Epithelial cell of esophagus (primary cell): ENCODE data around the gene SHB.
"Not testable (repeated sequence)": the region's sequence is repeated elsewhere in the genome, so short reads cannot be mapped to it uniquely, and the experiment has no call there.

Experiments
- DNase-seq: peaks from one replicate; pipeline ENCODE4 v3.0.0; 2010; ENCODE audit warnings: low read depth
- H3K4me3 ChIP-seq: 2 replicates; pipeline ENCODE4 v1.5.1; 2011; ENCODE audit warnings: mild to moderate bottlenecking, low read length, control low read depth
- TF ChIP-seq, protein P1 (sequence below): IDR thresholded peaks from 2 replicates; pipeline ENCODE4 v1.5.1; 2011; ENCODE audit warnings: low read depth, mild to moderate bottlenecking, low read length, control low read depth, inconsistent platforms; ENCODE audit not compliant: insufficient read depth; ENCODE audit errors: missing control alignments

The SHB gene

DNA sequence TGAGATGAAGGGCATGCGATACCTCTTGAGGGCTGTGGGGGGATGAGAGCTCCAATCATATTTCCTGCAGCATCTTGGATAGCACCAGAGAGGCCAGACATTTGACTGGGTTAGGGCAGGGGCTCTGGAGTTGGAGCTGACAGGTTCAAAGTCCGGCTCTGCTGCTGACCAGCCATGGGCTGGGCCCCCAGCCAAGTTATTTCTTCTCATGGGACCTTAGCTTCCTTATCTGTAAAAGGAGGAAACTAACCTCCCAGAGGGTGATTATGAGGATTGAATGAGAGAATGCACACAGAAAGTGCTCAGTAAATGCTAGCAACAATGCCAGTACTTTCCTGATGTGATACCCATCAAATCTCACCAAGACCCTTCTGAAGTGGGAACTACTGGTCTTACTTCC lies 99.9 kb downstream of the SHB start:
- TF ChIP-seq, protein P1, sequence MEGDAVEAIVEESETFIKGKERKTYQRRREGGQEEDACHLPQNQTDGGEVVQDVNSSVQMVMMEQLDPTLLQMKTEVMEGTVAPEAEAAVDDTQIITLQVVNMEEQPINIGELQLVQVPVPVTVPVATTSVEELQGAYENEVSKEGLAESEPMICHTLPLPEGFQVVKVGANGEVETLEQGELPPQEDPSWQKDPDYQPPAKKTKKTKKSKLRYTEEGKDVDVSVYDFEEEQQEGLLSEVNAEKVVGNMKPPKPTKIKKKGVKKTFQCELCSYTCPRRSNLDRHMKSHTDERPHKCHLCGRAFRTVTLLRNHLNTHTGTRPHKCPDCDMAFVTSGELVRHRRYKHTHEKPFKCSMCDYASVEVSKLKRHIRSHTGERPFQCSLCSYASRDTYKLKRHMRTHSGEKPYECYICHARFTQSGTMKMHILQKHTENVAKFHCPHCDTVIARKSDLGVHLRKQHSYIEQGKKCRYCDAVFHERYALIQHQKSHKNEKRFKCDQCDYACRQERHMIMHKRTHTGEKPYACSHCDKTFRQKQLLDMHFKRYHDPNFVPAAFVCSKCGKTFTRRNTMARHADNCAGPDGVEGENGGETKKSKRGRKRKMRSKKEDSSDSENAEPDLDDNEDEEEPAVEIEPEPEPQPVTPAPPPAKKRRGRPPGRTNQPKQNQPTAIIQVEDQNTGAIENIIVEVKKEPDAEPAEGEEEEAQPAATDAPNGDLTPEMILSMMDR: no peak
- no peak overlapping the region for H3K4me3 ChIP-seq
- no peak for DNase-seq

DNA sequence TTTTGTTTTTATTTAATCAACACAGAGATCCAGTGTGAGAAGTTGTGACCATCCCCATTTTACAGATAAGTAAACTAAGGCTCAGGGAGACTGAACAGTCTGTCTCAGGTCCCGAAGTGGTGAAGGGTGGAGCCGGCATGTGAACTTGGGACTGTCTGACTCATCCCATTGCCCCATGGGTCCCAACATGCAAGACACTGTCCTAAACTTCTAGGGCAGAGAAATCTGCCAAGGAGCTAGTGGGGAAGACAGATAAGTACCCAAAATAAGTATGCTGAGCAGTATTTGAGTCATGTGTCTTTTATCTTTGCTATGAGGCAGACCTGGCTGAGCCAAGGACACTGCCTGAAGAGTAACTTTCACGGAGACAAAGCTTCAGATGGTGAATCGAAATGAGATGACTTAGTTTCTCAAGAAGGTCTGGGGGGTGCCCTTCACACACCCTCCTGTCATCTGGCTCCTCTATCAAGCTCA lies 100.8 kb downstream of the SHB start:
- TF ChIP-seq, protein P1: no peak
- H3K4me3 ChIP-seq: no peak overlapping the region
- DNase-seq: peak; percentile 85

DNA sequence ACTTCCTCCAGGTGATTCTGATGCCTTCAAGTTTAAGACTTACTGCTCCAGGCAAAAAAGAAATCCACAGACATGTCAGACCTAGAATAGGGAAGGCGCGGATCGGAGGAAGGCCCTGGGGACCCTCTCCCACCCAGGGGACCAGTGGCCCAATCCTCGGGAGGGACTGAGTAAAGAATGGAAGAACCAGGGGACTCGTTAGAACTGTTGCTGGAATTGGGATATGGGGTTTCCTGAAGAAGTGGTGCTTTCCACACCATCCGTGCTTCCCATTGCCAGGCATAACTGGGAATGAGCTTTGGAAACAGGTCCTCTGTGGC lies 101.3 kb downstream of the SHB start:
- H3K4me3 ChIP-seq: no peak overlapping the region
- TF ChIP-seq, protein P1: no peak

DNA sequence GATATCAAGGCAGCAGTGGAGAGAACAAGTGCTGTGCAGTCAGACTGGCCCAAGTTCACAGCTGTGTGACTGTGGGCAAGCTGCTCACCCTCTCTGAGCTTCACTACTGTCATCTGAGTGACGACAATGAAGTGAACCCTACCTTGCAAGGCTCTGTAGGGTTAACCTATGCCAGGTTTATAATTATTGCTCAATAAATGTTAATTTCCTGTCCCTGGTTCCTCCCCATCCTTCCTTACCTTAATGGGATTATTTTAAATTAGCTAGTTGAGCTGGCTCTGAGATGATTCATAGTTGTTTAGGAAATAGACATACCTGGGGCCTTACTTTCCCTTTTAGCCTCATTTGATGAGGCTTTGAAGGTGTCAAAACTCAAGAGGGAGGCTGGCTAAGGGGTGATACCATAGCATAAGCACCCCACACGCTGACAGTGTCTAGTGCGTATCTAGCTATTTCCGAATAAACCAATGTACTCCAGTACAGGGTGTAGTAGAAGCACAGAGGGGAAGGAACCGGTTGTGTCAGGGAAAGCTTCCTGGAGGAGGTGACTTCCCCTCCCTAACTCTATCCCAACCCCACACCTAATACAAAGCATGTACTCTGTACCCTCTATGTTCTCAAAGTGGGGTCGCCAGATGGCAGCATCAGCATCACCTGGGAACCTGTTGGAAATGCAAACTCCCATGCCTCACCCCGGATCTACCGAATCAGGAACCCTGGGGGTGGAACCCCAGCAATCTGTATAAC lies 101.8 kb downstream of the SHB start:
- no peak overlapping the region for H3K4me3 ChIP-seq
- TF ChIP-seq, protein P1: no peak
- DNase-seq: peak; percentile 95

More for the DNA sequence above, 101.3 kb downstream of the SHB start:
- no peak for DNase-seq

DNA sequence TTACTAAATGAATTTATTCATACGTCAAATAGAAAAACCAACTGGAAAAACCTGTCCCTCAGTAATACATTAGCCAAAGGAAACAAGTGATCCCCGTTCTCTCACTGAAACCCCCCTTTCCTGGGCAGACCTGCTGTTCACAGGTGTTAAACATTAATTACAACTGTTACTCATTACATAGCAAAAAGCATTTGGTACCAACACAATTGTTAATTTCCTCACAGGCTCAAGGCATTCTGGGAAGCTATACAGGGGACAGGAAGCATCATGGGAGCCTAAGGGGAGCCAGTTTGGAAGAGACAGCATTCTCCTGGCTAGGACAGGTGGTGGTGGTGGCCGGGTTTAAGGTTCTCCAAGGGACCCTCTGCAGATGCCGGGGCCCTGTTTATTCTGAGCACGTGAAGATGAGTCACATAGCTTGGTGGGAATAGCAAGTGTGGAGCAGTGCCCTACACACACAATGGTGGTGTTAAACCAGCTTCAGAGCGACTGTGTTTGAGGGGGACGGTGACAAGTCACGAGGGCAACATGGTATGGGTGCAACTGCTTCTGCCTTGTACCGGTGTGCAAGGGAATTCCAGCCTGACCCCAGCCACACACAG lies 102.5 kb downstream of the SHB start:
- TF ChIP-seq, protein P1: no peak
- peak; percentile 65 for DNase-seq

DNA sequence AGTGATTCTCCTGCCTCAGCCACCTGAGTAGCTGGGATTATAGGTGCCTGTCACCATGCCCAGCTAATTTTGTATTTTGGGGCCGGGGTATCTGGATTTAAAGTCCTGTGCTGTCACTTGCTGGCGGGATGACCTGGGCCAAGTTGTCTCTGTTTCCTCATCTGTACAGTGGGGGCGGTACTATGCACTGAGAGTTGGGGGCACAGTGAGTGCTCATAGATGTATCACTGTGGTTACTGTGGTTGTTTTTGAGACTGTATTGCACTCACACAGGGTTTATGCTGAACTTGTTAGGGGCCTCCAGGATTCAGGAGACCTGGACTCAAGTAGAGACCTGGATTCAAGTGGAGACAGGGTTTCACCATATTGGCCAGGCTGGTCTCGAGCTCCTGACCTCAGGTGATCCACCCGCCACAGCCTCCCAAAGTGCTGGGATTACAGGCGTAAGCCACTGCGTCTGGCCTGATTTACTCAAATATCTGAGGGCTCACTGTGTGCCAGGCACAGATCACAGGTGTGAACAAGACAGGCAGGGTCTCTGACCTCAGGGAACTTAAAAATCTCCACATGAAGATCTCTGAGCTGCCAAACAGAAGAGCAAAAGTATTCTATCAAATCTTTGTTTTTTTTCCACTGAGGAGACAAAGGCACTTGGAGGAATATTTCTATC lies 103.2 kb downstream of the SHB start:
- not testable (repeated sequence) for H3K4me3 ChIP-seq, DNase-seq

More for the DNA sequence above, 102.5 kb downstream of the SHB start:
- no peak overlapping the region for H3K4me3 ChIP-seq

DNA sequence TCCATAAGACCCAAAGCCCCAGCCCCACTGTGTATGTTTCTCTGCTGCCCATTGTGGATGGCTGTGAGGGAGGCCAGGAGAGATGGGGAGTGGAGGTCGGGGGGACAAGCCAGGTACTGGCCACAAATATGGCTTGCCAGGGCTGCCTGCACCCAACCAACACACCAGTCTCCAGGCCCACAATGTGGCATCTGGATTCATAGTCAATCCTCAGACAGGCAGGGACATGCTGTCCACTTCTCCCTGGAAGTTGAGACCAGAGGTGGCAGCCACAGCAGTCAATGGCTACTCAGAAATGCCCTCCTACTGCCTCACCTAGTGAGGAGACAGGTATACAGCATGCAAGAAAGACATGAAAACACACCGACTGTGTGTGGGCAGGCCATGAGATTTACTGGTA lies 103.9 kb downstream of the SHB start:
- no peak overlapping the region for H3K4me3 ChIP-seq
- DNase-seq: peak; percentile 41
- TF ChIP-seq, protein P1: no peak
